ENCODE results near the gene ALPL.

ALPL gene

GRCh38 chr1:21604208-21604957, 95.2 kb downstream of the ALPL start:
- DNase-seq: no peak

DNA sequence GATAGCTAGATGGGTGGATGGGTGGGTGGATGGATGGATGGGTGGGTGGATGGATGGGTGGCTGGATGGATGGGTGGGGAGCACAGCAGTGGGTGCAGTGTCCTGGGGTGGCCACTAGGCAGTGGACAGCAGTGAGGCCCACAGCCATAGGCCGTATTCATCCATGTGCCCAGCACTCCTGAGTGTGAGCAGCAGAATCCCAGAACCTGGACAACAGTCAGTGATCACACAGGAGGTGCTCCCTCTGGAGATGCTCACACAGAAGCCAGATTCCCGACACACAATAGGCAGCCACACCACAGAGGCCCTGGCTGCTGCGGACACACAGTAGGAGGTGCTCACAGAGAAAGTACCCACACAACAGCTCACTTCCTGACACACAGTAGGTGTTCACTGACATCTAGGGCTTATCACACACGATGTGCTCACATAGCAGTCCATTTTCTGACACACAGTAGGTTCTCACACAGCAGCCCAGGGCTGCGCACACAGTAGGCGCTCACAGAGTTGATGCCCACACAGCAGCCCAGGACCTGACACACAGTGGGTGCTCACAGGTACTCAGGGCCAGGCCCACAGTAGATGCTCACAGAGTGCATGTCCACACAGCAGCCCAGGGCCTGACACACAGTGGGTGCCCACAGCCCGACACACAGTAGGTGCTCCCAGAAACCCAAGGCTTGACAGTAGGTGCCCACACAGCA, 95.9 kb downstream of the ALPL start:
- DNase-seq: no peak

DNA sequence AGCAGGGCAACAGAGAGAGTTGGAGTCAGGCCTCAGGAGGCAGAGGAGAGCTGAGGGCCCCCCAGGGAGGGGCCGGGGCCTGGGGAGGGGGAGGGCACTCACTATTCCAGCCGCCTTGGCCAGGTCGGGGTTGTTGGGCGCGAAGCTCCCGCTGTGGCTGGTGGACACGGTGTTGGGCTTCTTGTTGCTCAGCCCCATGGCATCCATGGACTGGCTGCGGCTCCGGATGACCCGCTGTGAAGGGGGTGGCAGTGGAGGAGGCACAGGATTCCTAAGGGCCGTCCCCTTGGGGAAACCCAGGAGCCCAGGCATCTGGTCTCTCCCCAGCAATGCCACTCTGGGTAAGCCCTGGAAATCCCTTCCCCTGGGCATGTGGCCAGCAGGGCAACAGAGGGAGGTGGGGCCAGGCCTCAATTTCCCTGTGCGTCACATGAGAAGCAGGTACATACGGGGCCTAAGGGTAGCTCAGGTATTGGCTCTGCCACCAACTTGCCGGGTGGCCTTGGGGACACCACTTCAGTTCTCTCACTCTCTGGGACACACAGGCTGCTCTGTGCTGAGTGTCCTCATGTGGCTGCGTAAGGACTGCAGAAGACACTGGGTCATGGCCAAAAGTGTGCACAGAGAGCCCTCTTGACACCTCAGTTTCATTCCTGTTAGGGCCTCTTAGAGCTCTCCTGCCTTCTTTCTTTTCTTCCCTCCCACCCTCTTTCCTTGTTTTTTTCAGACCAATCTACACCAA, 96.9 kb downstream of the ALPL start:
- DNase-seq: no peak

GRCh38 chr1:21607549-21608529, 98.6 kb downstream of the ALPL start:
- no peak for DNase-seq

DNA sequence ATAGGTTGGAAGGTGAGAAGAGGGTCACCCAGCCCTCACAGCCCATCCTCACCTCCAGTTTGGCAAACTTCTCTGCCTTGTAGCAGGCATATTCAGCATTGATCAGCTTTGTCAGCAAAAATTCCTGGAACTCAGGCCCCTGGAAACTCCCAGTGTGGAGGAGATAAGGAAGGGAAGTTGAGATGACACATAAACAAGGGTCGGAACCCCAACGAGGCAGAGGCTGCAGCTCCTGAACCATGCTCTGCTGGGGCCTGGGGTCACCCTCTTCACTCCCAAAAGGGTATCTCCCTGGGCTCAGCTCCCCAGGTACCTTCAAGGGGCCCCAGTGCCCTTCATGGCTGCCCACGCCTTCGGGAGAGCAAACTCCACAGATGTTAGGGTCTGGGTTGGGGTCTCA, 99.6 kb downstream of the ALPL start:
- no peak for DNase-seq

DNA sequence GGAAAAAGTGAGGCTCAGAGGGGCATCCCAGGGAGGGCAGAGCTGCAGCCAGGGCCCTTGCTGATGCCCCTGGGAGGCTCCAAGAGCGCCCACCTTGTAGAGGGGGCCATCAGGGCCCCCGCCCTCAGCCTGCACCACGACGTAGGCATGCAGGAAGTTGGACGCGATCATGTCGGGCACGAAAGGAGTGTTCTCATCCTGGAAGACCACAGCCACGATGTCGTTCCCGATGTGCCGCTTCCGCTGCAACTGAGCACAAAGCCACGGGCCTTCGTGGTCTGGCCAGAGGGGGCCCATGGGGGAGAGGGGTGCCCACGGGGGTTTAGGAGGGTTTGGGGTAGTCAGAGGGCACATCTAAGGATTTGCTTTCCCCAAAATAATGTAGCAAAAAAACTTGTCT, 100.8 kb downstream of the ALPL start:
- DNase-seq: no peak

DNA sequence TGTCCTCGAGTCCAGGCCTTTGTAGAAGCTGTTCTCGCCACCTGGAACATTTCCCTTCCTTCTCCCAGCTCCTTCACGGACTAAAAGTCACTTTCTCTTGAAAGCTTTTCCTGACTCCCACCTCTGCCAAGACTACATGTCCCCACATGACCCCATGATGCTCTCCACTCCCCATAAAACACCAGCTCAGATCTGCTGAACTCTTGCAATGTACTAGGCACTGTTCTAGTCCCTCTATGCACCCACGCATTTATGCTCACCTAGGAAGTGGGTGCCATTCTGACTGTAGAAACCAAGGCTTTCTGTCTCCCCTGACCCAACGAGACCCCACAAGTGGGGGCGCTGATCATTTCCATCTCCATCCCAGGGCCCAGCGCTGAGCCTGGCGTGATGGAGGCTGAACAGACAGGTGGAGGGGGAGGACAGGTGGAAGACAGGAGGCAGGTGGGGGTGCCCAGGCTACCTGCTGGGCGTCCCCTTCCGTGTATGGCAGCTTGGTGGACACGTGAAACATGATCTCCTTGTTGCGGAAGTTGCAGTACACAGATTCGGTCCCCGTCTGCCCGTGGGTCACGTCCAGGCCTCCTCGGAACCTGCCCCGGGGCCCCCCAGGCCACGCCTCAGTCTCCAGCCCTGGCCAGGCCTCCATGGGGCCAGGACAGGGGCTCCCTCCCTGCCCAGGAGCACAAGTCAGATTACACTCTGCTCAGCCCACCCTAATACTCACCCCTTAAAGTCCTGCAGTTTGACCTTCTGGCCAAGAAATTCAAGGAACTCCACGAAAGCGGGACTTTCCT, 102.0 kb downstream of the ALPL start:
- DNase-seq: no peak

DNA sequence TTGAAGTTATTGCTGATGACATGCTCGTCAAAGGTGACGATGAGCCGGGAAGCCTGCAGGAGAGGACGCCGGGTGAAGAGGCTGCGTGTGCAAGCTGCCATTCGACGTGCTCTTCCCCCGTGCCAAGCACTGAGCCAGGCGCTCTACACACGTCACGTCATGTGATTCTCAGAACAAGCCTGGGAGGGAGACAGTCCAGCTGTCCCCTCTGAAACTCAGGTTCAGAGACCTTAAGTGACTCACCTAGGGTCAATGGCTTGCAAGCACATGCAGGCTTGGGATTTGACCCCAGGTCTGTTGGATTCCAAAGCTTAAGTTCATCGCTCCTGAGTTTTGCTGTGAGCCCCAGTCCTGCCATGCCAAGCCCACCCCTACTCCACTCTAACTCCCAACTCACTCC, 102.8 kb downstream of the ALPL start:
- no peak for DNase-seq

- DNase-seq: no peak
Measured at GRCh38 chr1:21613072-21613867, 104.0 kb downstream of the ALPL start.

GRCh38 chr1:21614419-21615115, 105.3 kb downstream of the ALPL start:
- DNase-seq: no peak

DNA sequence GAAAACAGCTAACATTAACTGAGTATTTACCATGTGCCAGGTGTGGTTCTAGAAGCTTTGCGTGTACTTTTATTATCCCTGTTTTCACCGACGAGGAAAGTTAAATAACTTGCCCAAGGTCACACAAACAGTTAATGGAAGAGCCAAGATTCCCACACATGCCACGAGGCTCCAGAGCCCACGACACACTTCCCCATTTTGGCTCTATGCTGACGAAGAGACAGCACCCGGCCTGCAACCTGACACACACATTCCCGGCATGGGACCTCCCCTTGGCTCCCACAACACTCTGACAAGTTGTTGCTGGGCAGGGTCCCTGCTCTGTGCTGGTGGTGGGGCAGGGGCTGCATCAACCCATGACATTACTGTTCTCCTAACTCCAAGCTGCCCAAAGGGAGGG, 107.1 kb downstream of the ALPL start:
- DNase-seq: no peak

GRCh38 chr1:21617126-21617738, 108.0 kb downstream of the ALPL start:
- DNase-seq: no peak

- DNase-seq: no peak
Measured at GRCh38 chr1:21618059-21618458, 108.8 kb downstream of the ALPL start.

GRCh38 chr1:21618561-21619374, 109.5 kb downstream of the ALPL start:
- no peak for DNase-seq

GRCh38 chr1:21619375-21619947, 110.2 kb downstream of the ALPL start:
- no peak for DNase-seq

DNA sequence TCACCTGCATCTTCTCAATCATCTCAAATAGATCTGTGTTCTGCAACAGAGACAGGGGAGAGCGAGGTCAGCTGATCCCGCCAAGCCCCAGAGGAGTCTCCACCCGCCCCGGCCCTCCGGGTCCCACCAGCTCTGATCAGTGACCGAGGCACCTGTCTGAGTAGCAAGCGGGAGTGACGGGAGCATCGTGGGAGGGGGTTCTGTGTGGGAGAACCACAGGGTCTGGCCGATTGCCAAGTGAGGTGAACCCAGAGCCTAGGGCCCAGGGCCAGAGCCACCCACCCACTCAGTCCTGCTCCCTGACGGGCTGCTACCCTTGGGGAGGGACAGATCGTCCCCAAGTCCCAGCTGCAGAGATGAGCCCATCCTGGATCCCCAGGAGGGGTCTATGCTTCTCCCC, 110.8 kb downstream of the ALPL start:
- DNase-seq: no peak

DNA sequence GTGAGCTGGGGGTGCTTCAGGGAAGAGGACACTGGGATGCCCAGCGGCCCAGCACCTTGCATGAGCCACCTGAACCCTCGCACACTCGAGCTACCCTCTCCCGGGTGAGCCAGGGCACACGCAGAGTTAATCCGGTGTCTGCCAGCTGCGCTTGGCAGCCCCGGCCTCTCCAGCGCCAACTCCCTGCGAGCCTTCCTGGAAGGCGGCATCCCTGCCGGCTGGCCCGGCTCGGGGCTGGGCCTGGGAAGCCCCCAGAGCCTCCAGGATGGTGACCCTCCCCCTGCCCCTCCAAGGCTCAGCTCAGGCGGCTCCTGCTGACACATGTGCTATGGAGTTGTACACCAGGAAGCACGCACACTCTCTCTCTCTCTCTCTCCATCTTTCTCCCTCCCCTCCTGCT, 111.3 kb downstream of the ALPL start:
- peak; percentile 53 to 89 for DNase-seq

GRCh38 chr1:21621051-21621450, 111.8 kb downstream of the ALPL start:
- no peak for DNase-seq
